Heart left ventricle (tissue), 16 donors: ENCODE measurements around the gene QSOX2. TPM values are rescaled to one million over a fixed set of nuclear protein-coding genes. Genes with fewer than 3 reads are reported as not detected.
A peak's percentile ranks its signal among the peaks of the same experiment; 100 is the strongest.

Source experiments
- ATAC-seq, 4 donors: fragments of 200-7000 bp; cut with Tn5 transposase; one replicate each; pipeline ENCODE4 v1.9.1; 2020 to 2022; ENCODE audit warnings: moderate library complexity in 4 of 4, mild to moderate bottlenecking in 3 of 4, moderate number of reproducible peaks in 1 of 4
- DNase-seq, 5 donors: peaks; one replicate each; pipeline ENCODE4 v3.0.0-alpha.2; 2020
- H3K27ac ChIP-seq, 12 donors: fragments of 200-600 bp; sonication (generic) in 4 of 12; one replicate each; pipeline versions ENCODE4 v1.5.0 to v1.8.0; 2016 to 2022; ENCODE audit warnings: mild to moderate bottlenecking in 2 of 12
- H3K27me3 ChIP-seq, 9 donors: fragments of 200-600 bp; sonication (generic) in 2 of 9; one replicate each; pipeline versions ENCODE4 v1.5.1 to v1.8.0; 2016 to 2022; ENCODE audit warnings: mild to moderate bottlenecking in 3 of 9
- H3K36me3 ChIP-seq, 9 donors: fragments of 200-600 bp; sonication (generic) in 2 of 9; one replicate each; pipeline versions ENCODE4 v1.5.0 to v1.8.0; 2018 to 2022; ENCODE audit warnings: mild to moderate bottlenecking in 2 of 9
- H3K4me1 ChIP-seq, 12 donors: fragments of 200-600 bp; sonication (generic) in 4 of 12; one replicate each; pipeline versions ENCODE4 v1.5.0 to v1.8.0; 2016 to 2022; ENCODE audit warnings: mild to moderate bottlenecking in 3 of 12
- H3K4me3 ChIP-seq, 12 donors: fragments of 200-600 bp; sonication (generic) in 4 of 12; one replicate each; pipeline versions ENCODE4 v1.5.0 to v1.8.0; 2017 to 2022; ENCODE audit warnings: mild to moderate bottlenecking in 9 of 12, moderate library complexity in 4 of 12
- H3K9me3 ChIP-seq, 12 donors: fragments of 200-600 bp; sonication (generic) in 4 of 12; one replicate each; pipeline versions ENCODE4 v1.5.0 to v1.8.0; 2016 to 2022; ENCODE audit warnings: mild to moderate bottlenecking in 1 of 12
- POLR2A ChIP-seq, 2 donors: fragments of 450-650 bp; IDR thresholded peaks; one replicate each; pipeline ENCODE4 v1.6.1; 2017; ENCODE audit warnings: antibody characterized with exemption in 2 of 2, mild to moderate bottlenecking in 2 of 2, moderate library complexity in 2 of 2
- WGBS, 4 donors: extraction: QIAGEN DNeasy Blood & Tissue Kit in 2 of 4; methylation state at CpG; one replicate each; pipeline versions ENCODE4 v1.1.5 to v1.1.7; 2013 to 2018; 5-methylcytosine and 5-hydroxymethylcytosine counted together
- intact Hi-C, 10 donors: fragments of 100-400 bp; cut with DNase I; formaldehyde crosslinking; loops; one replicate each; pipeline versions ENCODE4 v1.11.1 to v1.14.2; 2022
- polyA plus RNA-seq, 2 donors: library from polyadenylated mRNA; stranded (reverse); fragments of 200-250 nt; gene quantifications; one replicate each; pipeline ENCODE4 v1.2.3, GENCODE V29; 2013
- total RNA-seq, 9 donors: library from RNA; depleted of rRNA in 2 of 9; stranded (reverse); fragments of >200 nt in 2 of 9; fragmentation: NEBNext Ultra II Directional in 3 of 9; extraction: Animal tissue kit (Norgen Biotek cat#: 25700) in 3 of 9; gene quantifications; one replicate each; pipeline versions ENCODE4 v1.1.0 to v1.2.4, GENCODE V29; 2016 to 2023
- TF ChIP-seq, protein P1 (sequence below), 12 donors: fragments of 200-600 bp; sonication (generic) in 4 of 12; IDR thresholded peaks; one replicate each; pipeline versions ENCODE4 v1.5.0 to v1.8.0; 2018 to 2022; ENCODE audit warnings: antibody characterized with exemption in 12 of 12, mild to moderate bottlenecking in 5 of 12
- donor health status: ischemic (EF 13 %, LVEDD 7.1; RV severe dilation, severe dysfunction).
- donor health status: healthy with polysubstance abuse.
- donor health status: DM: no; HTN: yes; CAD: no.
- donor health status: DM: no; HTN: no; CAD: no.
- donor health status: ischemic (EF 25% LVEDD 6.9; RV normal size, moderate dysfunction).
- donor health status: ischemic (EF 25% LVEDD 5.7; RV mildly dilated, moderate dysfunction).
- donor health status: healthy.
- donor health status: DM: yes; HTN: yes; CAD: no.
- donor health status: ischemic (EF 35%, LVEDD 5.7; RV mildly dilated, moderate dysfunction).
- donor health status: nonischemic (EF 11% LVEDD 7.7; RV severe dilation, severe dysfunction).
- donor health status: DM: yes; HTN: yes; CAD: no.
- donor health status: PGD.
- donor health status: ischemic (EF 29% LVEDD 5.4; RV normal size, mild dysfunction).
- donor health status: nonischemic (EF 23%, LVEDD 6.1; RV moderate dilation, normal function).

QSOX2 gene
- total and polyA plus RNA-seq, 11 donors = 4.3 to 9.9 (median 5.9) TPM

DNA sequence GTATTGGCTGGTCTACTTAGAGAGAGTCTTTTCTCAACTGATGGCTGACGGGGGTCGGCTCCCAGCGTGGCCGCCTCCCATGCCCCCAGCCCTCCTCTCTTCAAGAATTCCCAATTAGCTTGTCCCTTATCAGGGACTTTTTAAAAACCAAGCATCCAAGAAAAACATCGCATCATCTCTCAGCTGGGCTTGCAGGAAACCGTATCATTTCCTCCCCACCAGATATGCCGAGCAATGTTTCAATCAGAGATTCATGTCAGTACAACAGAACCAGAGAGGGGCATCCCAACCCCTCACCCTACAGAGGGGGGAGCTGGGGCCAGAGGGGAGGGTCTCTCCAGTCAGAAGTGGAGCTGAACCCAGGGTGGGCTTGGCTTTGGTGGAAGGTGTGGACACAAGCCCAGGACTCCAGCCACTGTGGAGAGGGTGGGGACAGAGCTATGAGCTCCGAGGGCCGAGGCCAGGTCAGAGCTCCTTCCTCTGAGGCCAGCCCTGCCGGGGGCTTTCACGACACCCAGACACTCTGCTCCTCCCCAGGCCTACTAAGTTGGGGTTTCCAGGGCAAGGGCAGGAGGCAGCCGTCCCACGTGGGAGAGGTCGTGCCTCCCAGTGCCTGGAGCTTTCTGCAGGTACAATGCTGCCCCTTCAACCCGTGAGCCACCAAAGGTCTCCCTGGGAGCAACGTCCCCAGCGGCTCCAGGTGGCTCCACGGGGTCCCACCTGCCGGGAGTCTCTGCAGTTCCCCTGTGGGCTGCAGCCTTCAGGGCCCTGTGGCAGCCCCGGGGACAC is 87.9 kb downstream of the QSOX2 start:
- H3K36me3 ChIP-seq = no peaks in the 10 kb centered on the region
- DNase-seq = peak in 2 of 5 donors; percentile 10 to 19

More for the DNA sequence above, 87.9 kb downstream of the QSOX2 start:
- H3K27me3 ChIP-seq = peaks cover 0 to 22% (median 0%) of the 10 kb centered on the region in 9 donors
- H3K27ac ChIP-seq = no peak overlapping the region
- peak in 3 of 4 donors; percentile 12 to 66 (median 39) for ATAC-seq
- no peaks in the 10 kb centered on the region for H3K4me1 ChIP-seq
- 42 to 52% (median 48%) methylated on average over 14 to 20 of the region's 20 CpGs for WGBS, 4 donors
- no peak for TF ChIP-seq POLR2A (IDR thresholded peaks at IDR 0.05)
- TF ChIP-seq, protein P1, sequence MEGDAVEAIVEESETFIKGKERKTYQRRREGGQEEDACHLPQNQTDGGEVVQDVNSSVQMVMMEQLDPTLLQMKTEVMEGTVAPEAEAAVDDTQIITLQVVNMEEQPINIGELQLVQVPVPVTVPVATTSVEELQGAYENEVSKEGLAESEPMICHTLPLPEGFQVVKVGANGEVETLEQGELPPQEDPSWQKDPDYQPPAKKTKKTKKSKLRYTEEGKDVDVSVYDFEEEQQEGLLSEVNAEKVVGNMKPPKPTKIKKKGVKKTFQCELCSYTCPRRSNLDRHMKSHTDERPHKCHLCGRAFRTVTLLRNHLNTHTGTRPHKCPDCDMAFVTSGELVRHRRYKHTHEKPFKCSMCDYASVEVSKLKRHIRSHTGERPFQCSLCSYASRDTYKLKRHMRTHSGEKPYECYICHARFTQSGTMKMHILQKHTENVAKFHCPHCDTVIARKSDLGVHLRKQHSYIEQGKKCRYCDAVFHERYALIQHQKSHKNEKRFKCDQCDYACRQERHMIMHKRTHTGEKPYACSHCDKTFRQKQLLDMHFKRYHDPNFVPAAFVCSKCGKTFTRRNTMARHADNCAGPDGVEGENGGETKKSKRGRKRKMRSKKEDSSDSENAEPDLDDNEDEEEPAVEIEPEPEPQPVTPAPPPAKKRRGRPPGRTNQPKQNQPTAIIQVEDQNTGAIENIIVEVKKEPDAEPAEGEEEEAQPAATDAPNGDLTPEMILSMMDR (IDR thresholded peaks at IDR 0.05) = no peak
- intact Hi-C loops = no loop called here
- H3K4me3 ChIP-seq = no peak overlapping the region
- H3K9me3 ChIP-seq = peaks cover 0 to under 1% (median 0%) of the 10 kb centered on the region in 12 donors

Other genes with a start within 250 kb of the QSOX2 start
- 10 to 100 TPM; 38.7 to 66.5 (median 47.5) TPM for gene NACC2, start 150.5 kb downstream of the QSOX2 start, total RNA-seq
- 10 to 100 TPM; 17.9 to 39.1 TPM for gene NACC2, start 150.5 kb downstream of the QSOX2 start, polyA plus RNA-seq
- 10 to 100 TPM; 15.5 to 34.3 (median 19.9) TPM for gene TMEM250, start 126.9 kb downstream of the QSOX2 start, total RNA-seq
- gene TMEM250, start 126.9 kb downstream of the QSOX2 start, polyA plus RNA-seq = 10 to 100 TPM; 11.6 to 37.0 TPM
- gene LHX3, start 40.7 kb downstream of the QSOX2 start, total RNA-seq = not detected
- gene LHX3, start 40.7 kb downstream of the QSOX2 start, polyA plus RNA-seq = not detected
- gene CCDC187, start 58.3 kb upstream of the QSOX2 start, total RNA-seq = under 1 TPM in 1 of 9 donors, not detected in 8; 0.04 TPM
- not detected for gene CCDC187, start 58.3 kb upstream of the QSOX2 start, polyA plus RNA-seq
- 10 to 100 TPM; 24.1 to 52.0 (median 31.7) TPM for gene GPSM1, start 81.7 kb upstream of the QSOX2 start, total RNA-seq
- 10 to 100 TPM; 31.5 to 80.2 TPM for gene GPSM1, start 81.7 kb upstream of the QSOX2 start, polyA plus RNA-seq
- 10 to 100 TPM; 21.3 to 67.8 (median 33.6) TPM for gene DNLZ, start 117.9 kb upstream of the QSOX2 start, total RNA-seq
- 10 to 100 TPM; 22.6 to 36.8 TPM for gene DNLZ, start 117.9 kb upstream of the QSOX2 start, polyA plus RNA-seq
- 1 to 10 TPM in 2 of 9 donors, under 1 TPM in 7; 0.30 to 7.1 (median 0.77) TPM for gene CARD9, start 127.9 kb upstream of the QSOX2 start, total RNA-seq
- under 1 TPM; 0.69 to 1.00 TPM for gene CARD9, start 127.9 kb upstream of the QSOX2 start, polyA plus RNA-seq
- 1 to 10 TPM; 3.1 to 7.8 (median 4.5) TPM for gene SNAPC4, start 154.4 kb upstream of the QSOX2 start, total RNA-seq
- gene SNAPC4, start 154.4 kb upstream of the QSOX2 start, polyA plus RNA-seq = 1 to 10 TPM; 4.0 to 4.3 TPM
- gene ENTR1, start 164.8 kb upstream of the QSOX2 start, total RNA-seq = 10 to 100 TPM; 12.4 to 26.6 (median 18.4) TPM
- 10 to 100 TPM; 11.8 to 27.7 TPM for gene ENTR1, start 164.8 kb upstream of the QSOX2 start, polyA plus RNA-seq
- 10 to 100 TPM; 61.5 to 81.8 (median 73.6) TPM for gene PMPCA, start 164.8 kb upstream of the QSOX2 start, total RNA-seq
- gene PMPCA, start 164.8 kb upstream of the QSOX2 start, polyA plus RNA-seq = 10 to 100 TPM; 70.8 to 77.0 TPM
- 10 to 100 TPM in 3 of 9 donors, 1 to 10 TPM in 6; 7.3 to 11.7 (median 9.5) TPM for gene INPP5E, start 194.0 kb upstream of the QSOX2 start, total RNA-seq
- gene INPP5E, start 194.0 kb upstream of the QSOX2 start, polyA plus RNA-seq = 1 to 10 TPM; 6.4 to 8.0 TPM
- 10 to 100 TPM; 21.1 to 53.3 (median 30.2) TPM for gene SEC16A, start 237.2 kb upstream of the QSOX2 start, total RNA-seq
- 10 to 100 TPM; 20.9 to 29.9 TPM for gene SEC16A, start 237.2 kb upstream of the QSOX2 start, polyA plus RNA-seq